NB4 (cell line): ENCODE results near the gene CIROP.

Source experiments
- DNase-seq: peaks from one replicate; pipeline ENCODE4 v3.0.0; 2010; ENCODE audit warnings: low read depth
- H3K4me3 ChIP-seq: one replicate; pipeline ENCODE4 v1.5.1; 2011; ENCODE audit warnings: mild to moderate bottlenecking, low read depth, low read length, moderate library complexity
- CTCF ChIP-seq: IDR thresholded peaks from one replicate; pipeline ENCODE4 v1.5.1; 2012; ENCODE audit warnings: low read depth, low read length
- MAX ChIP-seq: IDR thresholded peaks from 2 replicates; pipeline ENCODE4 v1.6.1; 2011; ENCODE audit warnings: low read depth, low read length
- MYC ChIP-seq: IDR thresholded peaks from 2 replicates; pipeline ENCODE4 v1.6.1; 2011; ENCODE audit warnings: low read depth, low read length
- POLR2A ChIP-seq: IDR thresholded peaks from 2 replicates; pipeline ENCODE4 v1.6.1; 2011; ENCODE audit warnings: mild to moderate bottlenecking; ENCODE audit not compliant: insufficient read length; ENCODE audit errors: extremely low read depth

CIROP gene

GRCh38 chr14:23066855-23067744 lies 37.7 kb downstream of the CIROP start:
- TF ChIP-seq POLR2A (no peak), MAX (no peak), CTCF (no peak), MYC (no peak)
- DNase-seq, result no peak
- H3K4me3 ChIP-seq, result no peak overlapping the region

- H3K4me3 ChIP-seq, result no peak overlapping the region
- TF ChIP-seq MAX, result no peak
- TF ChIP-seq MYC, result no peak
- TF ChIP-seq POLR2A, result no peak
- no peak for TF ChIP-seq CTCF
- DNase-seq, result no peak
These were observed 38.4 kb downstream of the CIROP start for GRCh38 chr14:23066368-23066767.

- no peak overlapping the region for H3K4me3 ChIP-seq
- TF ChIP-seq CTCF (no peak), MYC (no peak), MAX (no peak), POLR2A (no peak)
- no peak for DNase-seq
These were observed 41.2 kb downstream of the CIROP start for GRCh38 chr14:23063601-23064000.

- TF ChIP-seq MAX, result no peak
- TF ChIP-seq CTCF, result no peak
- no peak for TF ChIP-seq MYC
- TF ChIP-seq POLR2A, result no peak
- DNase-seq, result no peak
These were observed 42.8 kb downstream of the CIROP start for GRCh38 chr14:23062002-23062401.

GRCh38 chr14:23060536-23061260 lies 44.1 kb downstream of the CIROP start:
- no peak for DNase-seq
- TF ChIP-seq CTCF (no peak), MAX (no peak), MYC (no peak)
- no peak overlapping the region for H3K4me3 ChIP-seq

More at GRCh38 chr14:23062002-23062401, 42.8 kb downstream of the CIROP start:
- no peak overlapping the region for H3K4me3 ChIP-seq
